Keratinocyte (primary cell): Measurements from ENCODE around the gene FRMD1.

ENCODE experiments used
- CTCF ChIP-seq, 3 experiments: IDR thresholded peaks in 1 of 3; conservative IDR thresholded peaks in 1 of 3; optimal IDR thresholded peaks in 1 of 3; 2 replicates in 2 of 3; 3 replicates in 1 of 3; pipeline versions ENCODE3 to v1.5.1; 2011; ENCODE audit warnings: low read length in 3 of 3, mild to moderate bottlenecking in 3 of 3, moderate library complexity in 2 of 3, control low read depth in 1 of 3, inconsistent platforms in 1 of 3; ENCODE audit not compliant: insufficient read depth in 2 of 3; ENCODE audit errors: extremely low read depth in 1 of 3
- EZH2 ChIP-seq: IDR thresholded peaks from one replicate; pipeline ENCODE4 v1.6.1; 2012; ENCODE audit warnings: inconsistent platforms, mild to moderate bottlenecking, low read length, moderate library complexity

- TF ChIP-seq CTCF (optimal IDR thresholded peaks at IDR 0.05 in 1 of 3, IDR thresholded peaks at IDR 0.05 in 1 of 3, conservative IDR thresholded peaks at IDR 0.05 in 1 of 3; ENCODE audit: extremely low read depth in 1 of 3, insufficient read depth in 2 of 3, low read length in 3 of 3) (no peak), EZH2 (no peak)
Measured at GRCh38 chr6:168015009-168015408, 64.0 kb downstream of the FRMD1 start.
